ENCODE results near the gene RBBP6. TPM values are rescaled to one million over a fixed set of nuclear protein-coding genes. Genes with fewer than 3 reads are reported as not detected.
"Not testable (repeated sequence)": the region's sequence is repeated elsewhere in the genome, so short reads cannot be mapped to it uniquely, and the experiment has no call there.

Gene RBBP6, protein sequence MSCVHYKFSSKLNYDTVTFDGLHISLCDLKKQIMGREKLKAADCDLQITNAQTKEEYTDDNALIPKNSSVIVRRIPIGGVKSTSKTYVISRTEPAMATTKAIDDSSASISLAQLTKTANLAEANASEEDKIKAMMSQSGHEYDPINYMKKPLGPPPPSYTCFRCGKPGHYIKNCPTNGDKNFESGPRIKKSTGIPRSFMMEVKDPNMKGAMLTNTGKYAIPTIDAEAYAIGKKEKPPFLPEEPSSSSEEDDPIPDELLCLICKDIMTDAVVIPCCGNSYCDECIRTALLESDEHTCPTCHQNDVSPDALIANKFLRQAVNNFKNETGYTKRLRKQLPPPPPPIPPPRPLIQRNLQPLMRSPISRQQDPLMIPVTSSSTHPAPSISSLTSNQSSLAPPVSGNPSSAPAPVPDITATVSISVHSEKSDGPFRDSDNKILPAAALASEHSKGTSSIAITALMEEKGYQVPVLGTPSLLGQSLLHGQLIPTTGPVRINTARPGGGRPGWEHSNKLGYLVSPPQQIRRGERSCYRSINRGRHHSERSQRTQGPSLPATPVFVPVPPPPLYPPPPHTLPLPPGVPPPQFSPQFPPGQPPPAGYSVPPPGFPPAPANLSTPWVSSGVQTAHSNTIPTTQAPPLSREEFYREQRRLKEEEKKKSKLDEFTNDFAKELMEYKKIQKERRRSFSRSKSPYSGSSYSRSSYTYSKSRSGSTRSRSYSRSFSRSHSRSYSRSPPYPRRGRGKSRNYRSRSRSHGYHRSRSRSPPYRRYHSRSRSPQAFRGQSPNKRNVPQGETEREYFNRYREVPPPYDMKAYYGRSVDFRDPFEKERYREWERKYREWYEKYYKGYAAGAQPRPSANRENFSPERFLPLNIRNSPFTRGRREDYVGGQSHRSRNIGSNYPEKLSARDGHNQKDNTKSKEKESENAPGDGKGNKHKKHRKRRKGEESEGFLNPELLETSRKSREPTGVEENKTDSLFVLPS (N-terminal part only)
- total RNA-seq: 10 to 100 TPM; 31.1 to 63.0 TPM

DNA sequence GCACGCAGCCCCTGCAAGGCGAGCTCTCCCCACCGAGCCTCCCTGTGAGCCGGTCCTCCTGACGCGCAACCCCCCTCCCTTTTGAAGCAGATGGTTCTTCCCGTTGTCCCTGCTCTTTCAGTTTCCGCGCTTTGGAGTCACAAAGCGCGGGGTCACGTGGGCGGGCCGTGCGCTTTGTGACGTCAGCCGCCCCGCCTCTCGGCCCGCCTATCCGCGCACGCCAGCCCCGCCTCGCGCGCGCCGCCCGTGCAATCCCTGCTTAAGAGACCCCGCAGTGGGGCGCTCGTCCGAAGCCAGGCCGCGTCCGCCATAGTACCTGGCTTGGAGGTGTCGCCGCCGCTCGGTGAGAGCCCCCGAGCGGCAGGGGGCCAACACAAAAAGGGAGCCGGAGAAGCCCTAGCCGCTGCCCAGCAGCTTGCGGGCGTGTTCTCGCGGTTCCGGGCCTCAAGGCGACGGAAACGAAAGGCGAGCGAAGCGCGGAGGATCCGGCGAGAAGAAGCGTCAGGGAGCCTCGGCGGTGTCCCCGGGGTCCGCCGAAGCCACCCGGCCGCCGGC lies at the start of gene RBBP6:
TSS of gene RBBP6 (plus strand) at position 272 of the 555 bp plus-strand sequence. CDS start 1,061 bp downstream, outside the sequence.
- H3K4me1 ChIP-seq: peaks cover 35% of the 10 kb centered on the region
- peak; percentile 95 to 96 (median 96) for DNase-seq
- peak within 1 kb of the TSS; percentile 98 to 100 (median 100) for H3K27ac ChIP-seq
- peak; percentile 93 for ATAC-seq
- no peaks in the 10 kb centered on the region for H3K9me3 ChIP-seq
- 0 to 1% methylated on average over 16 to 56 of the region's 68 CpGs for WGBS, 2 donors
- intact Hi-C loops (cut with DNase I): no loop called here
- no peaks in the 10 kb centered on the region for H3K27me3 ChIP-seq
- H3K36me3 ChIP-seq (replicated peaks in 1 of 2; ENCODE audit: insufficient read depth in 1 of 2, low read depth in 2 of 2): no peaks in the 10 kb centered on the region
- TF ChIP-seq, protein P1, sequence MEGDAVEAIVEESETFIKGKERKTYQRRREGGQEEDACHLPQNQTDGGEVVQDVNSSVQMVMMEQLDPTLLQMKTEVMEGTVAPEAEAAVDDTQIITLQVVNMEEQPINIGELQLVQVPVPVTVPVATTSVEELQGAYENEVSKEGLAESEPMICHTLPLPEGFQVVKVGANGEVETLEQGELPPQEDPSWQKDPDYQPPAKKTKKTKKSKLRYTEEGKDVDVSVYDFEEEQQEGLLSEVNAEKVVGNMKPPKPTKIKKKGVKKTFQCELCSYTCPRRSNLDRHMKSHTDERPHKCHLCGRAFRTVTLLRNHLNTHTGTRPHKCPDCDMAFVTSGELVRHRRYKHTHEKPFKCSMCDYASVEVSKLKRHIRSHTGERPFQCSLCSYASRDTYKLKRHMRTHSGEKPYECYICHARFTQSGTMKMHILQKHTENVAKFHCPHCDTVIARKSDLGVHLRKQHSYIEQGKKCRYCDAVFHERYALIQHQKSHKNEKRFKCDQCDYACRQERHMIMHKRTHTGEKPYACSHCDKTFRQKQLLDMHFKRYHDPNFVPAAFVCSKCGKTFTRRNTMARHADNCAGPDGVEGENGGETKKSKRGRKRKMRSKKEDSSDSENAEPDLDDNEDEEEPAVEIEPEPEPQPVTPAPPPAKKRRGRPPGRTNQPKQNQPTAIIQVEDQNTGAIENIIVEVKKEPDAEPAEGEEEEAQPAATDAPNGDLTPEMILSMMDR (IDR thresholded peaks at IDR 0.05): peak in 4 of 7 experiments; percentile 14 to 45 (median 35)
- TF ChIP-seq POLR2A (IDR thresholded peaks at IDR 0.05): peak; percentile 99
- peak within 1 kb of the TSS; percentile 66 to 98 for H3K4me3 ChIP-seq

DNA sequence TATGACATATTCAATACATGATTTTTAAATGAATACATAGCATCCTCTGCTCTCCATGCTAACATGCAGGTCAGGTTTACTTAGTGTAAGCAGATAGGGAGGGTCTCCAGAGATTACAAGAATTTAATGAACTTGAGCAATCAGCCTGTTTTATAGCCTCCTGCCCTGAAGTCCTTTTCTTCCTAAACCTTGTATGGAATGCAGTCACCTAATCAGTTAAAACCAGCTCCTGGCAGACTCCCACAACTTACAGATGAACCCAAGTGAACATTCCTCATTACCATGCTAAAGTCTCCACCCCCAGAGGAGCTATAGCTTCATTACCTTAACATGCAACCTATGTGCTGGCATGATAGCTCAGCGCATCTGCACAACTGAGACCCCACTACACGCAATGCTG lies 48.5 kb upstream of the RBBP6 start:
- TF ChIP-seq, protein P1 (IDR thresholded peaks at IDR 0.05): no peak
- no peak for TF ChIP-seq POLR2A (IDR thresholded peaks at IDR 0.05)
- intact Hi-C loops (cut with DNase I): no loop called here
- DNase-seq: no peak
- no peak for ATAC-seq
- H3K4me1 ChIP-seq: no peaks in the 10 kb centered on the region
- WGBS, 2 donors: 57 to 72% methylated on average over 2 of the region's 2 CpGs
- H3K36me3 ChIP-seq (replicated peaks in 1 of 2; ENCODE audit: insufficient read depth in 1 of 2, low read depth in 2 of 2): no peaks in the 10 kb centered on the region
- no peak overlapping the region for H3K27ac ChIP-seq
- no peaks in the 10 kb centered on the region for H3K27me3 ChIP-seq
- H3K4me3 ChIP-seq: no peak overlapping the region
- peaks cover 0 to 17% (median 0%) of the 10 kb centered on the region in 3 donors for H3K9me3 ChIP-seq

DNA sequence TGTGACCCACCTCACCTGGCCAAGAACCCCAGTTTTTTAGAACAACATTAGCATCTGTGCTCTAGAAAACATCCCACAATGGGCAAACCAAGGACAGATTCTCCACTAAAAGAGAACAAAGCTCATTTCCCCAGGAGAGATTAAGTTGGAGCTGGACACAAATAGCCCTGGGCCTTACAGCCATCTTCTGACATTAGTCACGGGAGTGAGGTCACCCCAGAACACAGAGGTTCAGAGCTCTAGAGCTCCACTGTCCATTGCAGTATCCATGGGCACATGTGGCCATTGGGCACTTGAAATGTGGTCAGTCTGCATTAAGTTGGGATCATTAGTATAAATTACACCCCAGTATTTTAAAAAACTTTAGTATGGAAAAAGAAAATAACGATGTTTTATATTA lies 47.6 kb upstream of the RBBP6 start:
- TF ChIP-seq, protein P1 (IDR thresholded peaks at IDR 0.05): no peak
- TF ChIP-seq POLR2A (IDR thresholded peaks at IDR 0.05): no peak
- Histone ChIP-seq H3K27ac (no peak overlapping the region), H3K27me3 (no peaks in the 10 kb centered on the region), H3K4me3 (no peak overlapping the region), H3K4me1 (no peaks in the 10 kb centered on the region), H3K36me3 (replicated peaks in 1 of 2; ENCODE audit: insufficient read depth in 1 of 2, low read depth in 2 of 2) (no peaks in the 10 kb centered on the region), H3K9me3 (peaks cover 0 to 17% (median 0%) of the 10 kb centered on the region in 3 donors)
- DNase-seq: no peak
- ATAC-seq: no peak
- intact Hi-C loops (cut with DNase I): no loop called here
- 43 to 59% methylated on average over 2 of the region's 2 CpGs for WGBS, 2 donors

DNA sequence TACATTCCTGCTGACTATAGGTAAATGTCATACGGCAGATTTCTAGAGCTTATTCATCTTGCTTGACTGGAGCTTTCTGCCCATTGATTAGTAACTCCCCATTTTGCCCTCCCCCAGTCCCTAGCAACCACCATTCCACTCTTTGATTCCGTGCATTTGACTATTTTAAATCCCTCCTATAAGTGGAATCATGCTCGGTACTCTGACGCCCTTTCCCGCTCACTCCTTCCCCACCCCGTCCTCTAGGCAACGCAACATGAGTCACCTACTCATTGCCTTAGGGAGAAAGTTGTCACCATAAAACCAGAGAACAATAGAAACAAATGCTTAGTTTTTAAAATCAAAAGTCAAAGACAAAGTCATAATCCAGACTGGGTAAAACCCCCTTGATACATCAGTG lies 45.5 kb upstream of the RBBP6 start:
- H3K9me3 ChIP-seq: no peaks in the 10 kb centered on the region
- H3K27me3 ChIP-seq: no peaks in the 10 kb centered on the region
- no peak overlapping the region for H3K27ac ChIP-seq
- DNase-seq (no peak), ATAC-seq (no peak)
- H3K4me3 ChIP-seq: no peak overlapping the region
- WGBS, 2 donors: 74 to 76% methylated on average over 7 of the region's 7 CpGs
- no peak for TF ChIP-seq POLR2A (IDR thresholded peaks at IDR 0.05)
- TF ChIP-seq, protein P1 (IDR thresholded peaks at IDR 0.05): no peak
- no peaks in the 10 kb centered on the region for H3K36me3 ChIP-seq (replicated peaks in 1 of 2; ENCODE audit: insufficient read depth in 1 of 2, low read depth in 2 of 2)
- intact Hi-C loops (cut with DNase I): no loop called here
- H3K4me1 ChIP-seq: no peaks in the 10 kb centered on the region

DNA sequence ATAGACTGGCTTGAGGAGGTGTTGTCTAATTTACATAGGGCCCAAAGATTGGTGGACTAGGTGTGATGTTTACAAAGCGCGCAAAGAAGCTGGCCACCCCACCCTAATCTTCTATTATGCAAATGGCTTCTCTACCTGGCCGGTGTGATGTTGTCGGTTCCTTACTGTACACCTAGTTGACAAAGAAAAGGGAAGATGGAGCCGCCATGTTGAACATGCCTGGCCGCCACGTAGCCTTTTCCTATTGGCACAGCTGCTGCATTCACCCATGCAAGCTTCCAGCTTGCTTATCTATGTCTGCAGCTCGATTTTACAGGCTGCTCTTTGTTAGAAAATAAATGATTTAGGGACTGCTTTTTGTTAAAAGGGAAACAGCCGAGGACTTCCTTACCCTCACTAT lies 44.2 kb upstream of the RBBP6 start:
- 32 to 37% methylated on average over 9 of the region's 9 CpGs for WGBS, 2 donors
- intact Hi-C loops (cut with DNase I); H3K4me3 ChIP-seq; H3K9me3 ChIP-seq; ATAC-seq; H3K27me3 ChIP-seq; H3K4me1 ChIP-seq; H3K27ac ChIP-seq; H3K36me3 ChIP-seq (replicated peaks in 1 of 2; ENCODE audit: insufficient read depth in 1 of 2, low read depth in 2 of 2); DNase-seq: not testable (repeated sequence)
